Stimulated activated CD8-positive, alpha-beta memory T cell treated with anti-CD3 and anti-CD28 coated beads, Interleukin-4, amount 100 ng/mL, for 1 hour (primary cell): Measurements from ENCODE around the gene CYB5R3.

ENCODE experiments used
- DNase-seq, 2 donors: peaks; one replicate each; pipeline ENCODE4 v3.0.0-alpha.2; 2020; ENCODE audit warnings: low read depth in 2 of 2, low spot score in 1 of 2

The CYB5R3 gene

GRCh38 chr22:42645938-42646568 lies 3.1 kb downstream of the CYB5R3 start:
- no peak for DNase-seq

DNA sequence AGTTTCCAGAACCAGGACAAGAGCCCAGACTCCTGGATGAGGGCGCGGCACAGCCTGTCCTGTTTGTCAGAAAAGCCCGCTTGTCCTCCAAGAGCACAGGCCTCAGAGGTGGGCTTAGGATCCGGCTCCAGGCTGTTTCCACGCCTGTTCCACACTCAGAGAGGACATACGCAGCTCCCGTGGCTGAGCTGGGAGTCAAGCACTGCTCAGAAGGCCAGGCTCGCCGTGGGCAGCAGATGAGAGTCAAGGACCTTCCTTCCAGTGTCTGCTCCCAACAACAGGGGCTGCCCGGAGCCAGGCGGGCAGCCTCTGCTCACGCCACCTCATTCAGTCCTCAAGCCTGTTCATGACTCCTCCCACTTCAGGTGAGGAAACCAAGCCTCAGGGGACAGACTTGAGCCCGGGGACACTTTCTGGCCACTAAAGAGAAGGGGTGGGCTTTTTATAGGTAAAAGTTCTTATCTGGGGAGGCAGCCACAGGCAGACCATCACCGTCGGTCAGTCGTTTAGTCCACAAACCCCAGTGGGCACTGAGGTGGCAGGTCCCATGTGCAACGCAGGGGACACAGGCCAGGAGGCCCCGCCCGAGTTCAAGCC lies 3.8 kb downstream of the CYB5R3 start:
- no peak for DNase-seq

DNA sequence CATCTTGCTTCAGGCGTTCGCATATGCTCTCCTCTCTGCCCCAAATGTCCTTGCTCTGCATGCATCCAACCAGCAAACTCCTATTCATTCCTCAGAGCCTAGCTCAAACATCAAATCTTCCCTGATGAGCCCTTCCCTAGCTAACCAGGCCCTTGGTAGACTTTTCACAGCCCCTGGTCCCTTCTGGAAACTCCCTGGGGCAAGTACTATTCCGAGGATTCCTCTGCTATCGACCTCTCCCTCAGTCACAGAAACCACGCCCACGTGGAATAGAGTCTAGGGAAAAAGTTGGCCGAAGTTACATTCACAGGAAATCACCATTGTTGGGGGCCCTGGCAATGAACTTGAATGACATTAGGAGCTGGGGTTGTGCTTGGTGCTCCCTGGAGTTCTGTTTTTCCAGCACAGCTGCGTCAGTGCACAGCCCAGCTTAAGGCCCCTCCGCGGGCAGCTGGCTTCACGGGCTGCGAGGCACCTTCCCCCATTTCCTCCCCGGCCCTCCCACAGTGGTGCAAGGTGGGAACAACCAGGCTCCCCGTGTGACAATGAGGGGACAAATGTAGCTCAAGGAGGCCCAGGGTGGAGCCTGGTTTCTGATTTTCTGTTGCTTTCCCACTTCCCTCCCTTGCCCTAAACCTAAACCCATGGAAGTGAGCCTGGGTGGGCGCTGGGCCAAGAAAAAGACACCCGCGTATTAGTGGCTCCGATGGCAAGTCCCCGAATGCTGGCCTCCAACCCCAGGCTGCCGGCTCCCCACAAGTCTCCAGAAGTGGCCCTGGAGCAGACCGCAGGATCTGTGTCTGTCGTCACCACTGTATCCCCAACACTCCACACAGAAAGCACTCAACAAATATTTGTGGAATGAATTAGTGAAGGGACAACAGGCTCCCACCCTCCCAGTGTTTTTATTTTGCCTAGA lies 4.5 kb downstream of the CYB5R3 start:
- DNase-seq = no peak

GRCh38 chr22:42643634-42644421 lies 5.4 kb downstream of the CYB5R3 start:
- no peak for DNase-seq

DNA sequence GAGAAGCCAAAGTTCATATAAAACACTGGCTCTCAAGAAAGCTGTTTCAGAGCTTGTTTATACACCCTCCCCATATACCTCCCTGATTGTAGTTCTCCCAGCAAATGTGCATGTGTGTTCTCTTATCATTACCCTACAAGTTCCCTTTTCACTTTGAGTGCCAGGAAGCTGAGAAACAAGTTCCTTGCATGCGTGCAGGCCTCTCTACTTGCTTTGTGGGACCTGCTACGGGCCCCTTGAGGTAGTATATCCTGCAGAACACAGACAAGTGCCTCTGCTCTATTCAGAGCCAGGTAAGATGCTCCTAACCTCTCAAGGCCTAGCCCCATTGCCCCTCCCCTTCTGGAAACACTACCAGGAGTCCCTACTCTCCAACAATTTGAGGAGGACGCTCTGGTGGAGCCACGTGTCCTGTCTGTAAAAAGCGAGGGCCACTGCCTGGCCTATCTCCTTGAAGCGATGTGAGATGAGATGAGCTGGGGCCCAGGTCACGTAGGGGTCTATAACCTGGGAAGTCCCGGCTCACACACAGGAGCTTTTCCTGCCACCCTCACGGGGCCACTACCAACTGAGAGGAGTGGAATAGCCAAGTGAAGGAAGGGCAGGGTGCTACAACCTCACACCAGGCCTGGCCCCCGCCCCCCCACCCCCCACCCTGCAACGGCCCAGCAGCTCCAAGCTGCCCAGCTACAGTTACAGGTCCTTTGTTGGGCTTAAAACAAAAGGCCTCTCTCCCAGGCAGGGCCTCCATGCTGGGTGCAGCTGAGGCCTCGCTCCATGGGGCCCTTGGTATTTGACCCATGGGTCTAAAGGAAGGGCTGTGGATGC lies 6.2 kb downstream of the CYB5R3 start:
- DNase-seq = no peak

- DNase-seq = no peak
These were observed 7.3 kb downstream of the CYB5R3 start for GRCh38 chr22:42641801-42642413.

- no peak for DNase-seq
These were observed 9.5 kb downstream of the CYB5R3 start for GRCh38 chr22:42639541-42640241.

- no peak for DNase-seq
These were observed 11.6 kb downstream of the CYB5R3 start for GRCh38 chr22:42637555-42637954.

- DNase-seq = no peak
These were observed 12.7 kb downstream of the CYB5R3 start for GRCh38 chr22:42636506-42636905.

GRCh38 chr22:42635531-42635930 lies 13.7 kb downstream of the CYB5R3 start:
- no peak for DNase-seq

GRCh38 chr22:42633013-42633412 lies 16.2 kb downstream of the CYB5R3 start:
- DNase-seq = no peak

GRCh38 chr22:42632096-42632495 lies 17.1 kb downstream of the CYB5R3 start:
- DNase-seq = no peak

DNA sequence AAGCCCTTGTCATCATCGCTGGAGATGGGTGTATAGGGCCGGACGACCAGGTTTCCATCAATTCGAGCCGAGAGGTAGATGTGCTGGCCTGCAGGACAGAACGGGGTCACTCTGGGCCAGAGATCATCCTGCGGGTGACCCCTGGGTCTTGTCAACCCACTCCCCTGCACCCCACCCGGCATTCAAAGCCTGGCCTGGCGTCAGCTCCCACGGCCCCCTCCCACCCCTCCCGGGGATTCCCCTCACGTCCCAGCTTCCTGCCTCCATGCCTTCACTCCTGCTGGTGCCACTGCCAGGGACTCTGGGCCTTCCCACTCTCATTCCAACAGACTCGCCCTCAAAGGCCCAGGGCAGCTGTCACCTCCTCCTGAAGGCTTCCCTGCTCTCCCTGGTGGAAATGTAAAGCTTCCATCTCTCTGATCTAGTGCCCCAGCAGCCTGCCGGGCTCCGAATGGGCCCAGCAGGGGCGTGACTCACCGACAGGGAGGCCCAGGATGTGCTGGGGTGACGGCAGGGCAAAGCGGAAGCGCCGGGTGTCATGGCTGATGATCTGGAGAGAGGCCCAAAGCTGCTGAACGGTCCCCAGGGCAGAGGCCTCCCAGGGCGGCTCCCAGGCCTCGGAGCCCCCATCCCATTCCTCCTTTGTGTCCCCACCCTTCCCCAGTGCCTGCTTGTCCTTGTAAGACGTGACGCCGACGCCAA lies 18.1 kb downstream of the CYB5R3 start:
- DNase-seq = no peak

DNA sequence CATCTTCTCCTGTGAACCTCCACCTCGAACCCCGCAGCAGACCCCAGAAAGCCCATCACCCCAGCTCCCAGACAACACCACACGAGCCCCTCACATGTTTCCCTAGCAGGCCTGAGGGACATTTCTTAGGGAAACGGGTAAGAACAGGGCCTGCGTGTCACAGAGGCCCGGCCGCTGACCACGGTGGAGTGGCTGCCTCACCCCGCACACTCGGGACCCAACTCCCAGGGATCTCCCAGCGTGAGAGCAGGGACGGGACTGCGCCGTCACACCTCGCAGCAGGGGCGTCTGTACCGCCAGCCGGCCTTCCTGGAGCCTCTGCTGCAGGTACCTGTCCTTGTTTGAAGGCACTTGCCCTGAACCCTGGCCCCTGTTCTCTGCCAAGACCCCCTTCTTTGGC lies 19.0 kb downstream of the CYB5R3 start:
- DNase-seq = no peak

GRCh38 chr22:42627981-42628380 lies 21.2 kb downstream of the CYB5R3 start:
- DNase-seq = no peak

DNA sequence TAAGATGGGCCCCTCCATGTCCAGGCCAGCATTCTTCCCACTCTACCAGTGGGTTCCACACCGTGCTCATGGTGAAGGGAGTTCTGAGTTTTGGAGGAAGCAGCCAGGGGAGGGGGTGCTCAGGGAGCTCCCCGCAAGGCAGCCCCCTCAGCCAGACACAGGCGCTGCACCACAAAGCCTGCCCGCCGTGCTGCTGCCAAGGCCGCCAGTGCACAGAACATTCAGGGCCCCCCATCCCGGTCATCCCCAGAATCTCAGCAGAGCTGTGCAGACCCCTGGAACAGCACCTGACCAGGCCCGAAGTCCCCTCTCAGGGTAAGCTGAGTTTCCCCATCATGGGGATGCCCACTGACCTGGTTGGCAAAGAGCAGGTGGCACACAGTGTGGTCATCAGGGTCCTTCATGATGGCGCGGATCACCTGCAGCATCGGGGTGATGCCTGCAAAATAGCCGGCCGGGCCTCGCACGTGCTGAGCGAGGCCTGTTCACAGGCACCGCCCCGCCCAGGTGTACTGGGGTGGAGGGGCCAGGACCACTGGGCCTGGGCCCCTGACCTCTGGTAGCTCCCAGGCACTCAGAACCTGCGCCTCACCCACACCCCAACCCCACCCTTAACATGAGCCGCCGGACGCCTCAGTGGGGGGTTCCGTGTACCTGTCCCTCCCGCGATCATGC lies 22.1 kb downstream of the CYB5R3 start:
- DNase-seq = no peak

GRCh38 chr22:42626431-42626830 lies 22.8 kb downstream of the CYB5R3 start:
- DNase-seq = no peak

DNA sequence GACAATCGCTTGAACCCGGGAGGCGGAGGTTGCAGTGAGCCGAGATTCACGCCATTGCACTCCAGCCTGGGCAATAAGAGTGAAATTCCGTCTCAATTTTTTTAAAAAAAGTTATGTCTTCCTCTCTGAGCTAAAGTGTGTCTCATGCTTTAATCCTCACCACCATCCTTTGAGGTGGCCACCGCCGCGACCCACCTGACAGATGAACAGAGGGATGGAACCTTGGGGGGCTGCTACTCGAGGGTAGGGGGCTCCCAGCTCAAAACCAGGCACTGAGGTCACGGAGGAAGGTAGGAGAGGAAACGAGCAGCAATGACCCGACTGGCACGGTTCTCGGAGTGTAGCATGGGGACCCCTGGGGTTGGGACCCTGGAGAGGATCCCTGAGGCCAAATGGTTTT lies 23.8 kb downstream of the CYB5R3 start:
- DNase-seq = no peak
